Activated T-helper 9 cell treated with anti-CD3 and anti-CD28 coated beads, Interleukin-2, amount 50 U/mL, for 16 hours (primary cell): ENCODE results near the gene SLC16A1.
"Not testable (repeated sequence)": the region's sequence is repeated elsewhere in the genome, so short reads cannot be mapped to it uniquely, and the experiment has no call there.

Source experiments
- DNase-seq: peaks from one replicate; pipeline ENCODE4 v3.0.0-alpha.2; 2020; ENCODE audit warnings: low read depth

The SLC16A1 gene

DNA sequence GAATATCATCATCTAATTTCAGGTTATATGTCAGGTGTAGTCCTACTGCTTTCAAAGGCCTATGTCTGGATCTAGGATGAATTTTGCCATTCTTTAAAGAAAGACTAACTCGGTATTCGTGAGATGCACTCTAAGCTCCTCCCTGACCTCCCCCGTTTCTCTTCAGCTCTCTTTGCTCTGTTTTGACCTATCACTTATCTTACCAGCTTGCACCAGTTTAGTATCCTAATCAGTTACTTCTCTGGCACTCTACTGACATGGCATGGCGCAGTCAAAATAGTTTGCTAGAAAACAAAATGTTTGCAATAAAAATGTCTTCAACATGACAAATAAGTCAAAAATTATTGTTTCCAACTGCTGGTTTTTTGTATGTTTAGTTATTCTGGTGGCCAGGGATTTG lies 8.4 kb upstream of the SLC16A1 start:
- DNase-seq, result no peak

DNA sequence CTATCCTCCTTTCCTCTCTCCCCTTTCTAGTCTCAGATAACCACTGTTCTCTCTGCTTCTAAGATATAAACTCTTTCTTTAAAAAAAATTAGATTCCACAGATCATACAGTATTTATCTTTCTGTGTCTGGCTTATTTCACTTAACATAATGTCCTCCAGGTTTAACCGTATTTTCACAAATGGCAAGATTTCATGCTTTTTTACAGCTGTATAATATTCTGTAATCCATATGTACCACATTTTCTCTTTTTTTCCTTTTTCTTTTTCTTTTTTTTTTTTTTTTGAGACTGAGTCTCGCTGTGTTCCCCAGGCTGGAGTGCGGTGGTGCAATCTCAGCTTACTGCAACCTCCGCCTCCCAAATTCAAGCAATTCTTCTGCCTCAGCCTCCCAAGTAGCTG lies 5.1 kb upstream of the SLC16A1 start:
- DNase-seq, result no peak

GRCh38 chr1:112960384-112960783 lies 4.4 kb upstream of the SLC16A1 start:
- no peak for DNase-seq

GRCh38 chr1:112958236-112958635 lies 2.2 kb upstream of the SLC16A1 start:
- not testable (repeated sequence) for DNase-seq

- DNase-seq, result peak; percentile 7
Measured at GRCh38 chr1:112957133-112957812, 1.3 kb upstream of the SLC16A1 start.

DNA sequence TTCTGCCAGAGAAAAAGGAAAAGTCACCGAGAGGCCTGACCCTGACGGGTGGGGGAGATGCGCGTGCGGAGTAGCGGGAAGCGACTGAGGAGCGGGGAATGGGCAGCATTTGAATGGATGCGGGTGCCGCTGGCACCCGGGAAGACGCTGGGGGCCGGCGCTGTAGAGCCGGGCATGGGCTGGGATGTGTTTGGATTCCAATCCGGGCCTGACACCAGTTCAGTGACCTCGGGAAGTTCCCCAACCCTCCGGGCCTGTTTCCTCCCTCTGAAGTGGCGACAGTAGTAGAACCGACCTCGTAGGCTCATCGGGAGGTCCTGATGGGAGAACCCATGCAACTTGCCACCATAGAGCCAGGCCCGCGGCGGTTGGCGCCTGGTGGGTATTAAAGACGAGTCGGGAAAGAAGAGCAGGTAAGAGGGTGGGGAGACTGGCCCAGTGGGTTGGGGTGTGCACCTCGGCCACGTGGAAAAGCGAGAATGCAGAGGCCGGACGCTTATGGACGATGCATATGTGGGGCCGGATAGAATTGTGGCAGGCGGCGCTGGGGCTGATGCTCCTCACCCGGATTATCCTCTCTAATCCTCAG lies 642 bp upstream of the SLC16A1 start:
- no peak for DNase-seq

- peak; percentile 33 for DNase-seq
Measured at GRCh38 chr1:112954945-112955772, 837 bp downstream of the SLC16A1 start.

GRCh38 chr1:112954017-112954650 lies 1.9 kb downstream of the SLC16A1 start:
- no peak for DNase-seq

GRCh38 chr1:112950426-112950825 lies 5.6 kb downstream of the SLC16A1 start:
- DNase-seq, result no peak

DNA sequence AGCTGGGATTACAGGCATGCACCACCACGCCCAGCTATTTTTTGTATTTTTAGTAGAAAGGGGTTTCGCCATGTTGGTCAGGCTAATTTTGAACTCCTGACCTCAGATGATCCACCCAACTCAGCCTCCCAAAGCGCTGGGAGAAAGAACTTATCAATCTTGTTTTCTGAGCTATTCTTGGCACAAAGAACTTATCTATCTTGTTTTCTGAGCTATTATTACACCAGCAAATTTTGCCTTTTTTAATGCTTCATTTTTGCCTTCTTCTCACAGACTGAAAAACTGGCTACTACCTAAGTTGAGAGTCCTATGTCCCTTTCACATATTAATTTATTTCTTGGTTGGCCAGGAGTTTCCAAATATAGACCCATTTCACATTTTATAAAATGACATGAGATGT lies 9.3 kb downstream of the SLC16A1 start:
- DNase-seq, result no peak

DNA sequence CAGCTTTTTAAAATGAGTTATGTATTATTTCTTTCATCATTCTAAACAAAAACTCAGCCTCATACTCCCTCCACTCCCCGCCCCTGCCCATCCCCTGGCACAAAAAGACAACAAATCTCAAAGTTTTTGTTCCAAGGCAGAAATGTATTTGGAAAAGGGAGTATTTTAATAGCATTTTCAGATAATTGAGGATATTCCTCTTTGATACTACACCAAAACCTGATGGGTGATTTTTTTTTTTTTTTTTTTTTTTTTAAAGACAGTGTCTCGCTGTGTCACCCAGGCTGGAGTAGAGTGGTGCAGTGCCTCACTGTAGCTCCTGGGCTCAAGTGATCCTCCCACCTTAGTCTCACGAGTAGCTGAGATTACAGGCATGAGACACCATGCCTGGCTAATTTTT lies 16.2 kb downstream of the SLC16A1 start:
- DNase-seq, result no peak

DNA sequence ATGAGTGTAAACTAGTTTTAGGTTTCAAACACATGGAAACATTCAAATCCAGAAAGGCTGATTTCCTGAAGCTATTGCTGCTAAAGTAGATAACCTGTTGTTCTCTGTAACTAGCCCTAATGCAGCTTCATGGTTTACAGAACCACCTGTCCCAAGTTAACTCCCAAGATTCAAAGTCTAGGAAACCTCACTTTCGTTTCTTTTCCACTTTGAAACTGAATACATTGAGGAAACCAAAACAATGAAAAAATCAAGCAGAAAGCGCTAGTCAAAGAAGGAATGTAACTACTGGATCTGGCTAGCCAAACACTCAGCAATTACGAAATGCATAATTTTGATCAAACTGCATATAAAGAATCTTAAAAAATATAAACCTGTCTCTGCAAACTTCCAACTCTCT lies 17.8 kb downstream of the SLC16A1 start:
- no peak for DNase-seq

- DNase-seq, result no peak
Measured at GRCh38 chr1:112937495-112937894, 18.5 kb downstream of the SLC16A1 start.

DNA sequence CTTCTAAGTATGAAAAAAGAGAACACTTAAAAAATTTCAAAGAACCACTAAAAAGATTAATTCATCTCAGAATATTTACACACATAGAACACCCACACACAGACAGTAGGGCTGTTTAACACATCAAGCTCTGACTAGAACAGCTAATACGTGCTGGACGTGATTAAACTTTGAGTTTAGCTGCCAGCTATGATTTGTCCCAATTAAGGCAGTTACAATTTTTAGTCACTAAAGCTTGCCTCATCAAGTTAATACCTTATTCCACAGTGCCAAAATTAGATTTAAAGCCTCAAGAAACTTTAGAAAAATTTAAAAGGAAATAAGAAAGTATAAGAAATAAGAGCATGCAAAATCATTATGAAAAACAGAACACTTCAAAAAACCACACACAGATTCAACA lies 18.9 kb downstream of the SLC16A1 start:
- DNase-seq, result no peak

GRCh38 chr1:112935461-112936111 lies 20.4 kb downstream of the SLC16A1 start:
- DNase-seq, result no peak

DNA sequence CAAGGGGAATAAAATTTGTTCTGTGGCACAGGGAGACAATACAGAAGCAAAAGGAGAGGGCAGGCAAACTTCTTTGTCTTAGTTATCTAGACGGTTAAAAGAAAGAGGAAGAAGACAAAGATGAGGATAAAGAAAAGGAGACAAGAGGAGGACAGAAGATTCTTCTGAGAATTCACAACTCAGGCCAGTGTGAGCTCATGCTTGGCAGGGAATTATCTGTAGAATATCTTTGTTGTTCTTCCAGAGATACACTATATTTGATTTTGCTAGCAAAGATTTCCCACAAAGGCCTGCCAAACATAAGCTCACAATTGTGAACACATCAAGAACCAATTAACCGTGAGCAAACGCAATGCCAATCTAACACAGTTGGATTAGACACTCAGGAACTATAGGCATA lies 21.4 kb downstream of the SLC16A1 start:
- no peak for DNase-seq

GRCh38 chr1:112933820-112934571 lies 22.0 kb downstream of the SLC16A1 start:
- no peak for DNase-seq

DNA sequence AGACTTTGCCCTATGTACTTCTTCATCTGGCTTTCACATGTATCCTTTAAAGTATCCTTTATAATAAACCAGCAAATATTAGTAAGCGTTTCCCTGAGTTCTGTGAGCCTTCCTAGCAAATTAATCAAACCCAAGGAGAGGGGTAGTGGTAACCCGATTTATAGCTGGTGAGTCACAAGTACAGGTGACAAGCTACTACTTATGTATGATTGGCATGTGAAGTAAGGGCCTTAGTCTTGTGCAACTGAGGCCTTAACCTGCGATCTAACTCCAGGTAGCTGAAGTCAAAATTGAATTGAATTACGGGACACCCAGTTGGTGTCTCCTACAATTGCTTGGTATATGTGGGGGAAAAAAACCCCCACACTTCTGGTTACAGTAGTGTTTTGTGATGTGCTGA lies 26.0 kb downstream of the SLC16A1 start:
- DNase-seq, result no peak

GRCh38 chr1:112927462-112927990 lies 28.5 kb downstream of the SLC16A1 start:
- DNase-seq, result no peak

DNA sequence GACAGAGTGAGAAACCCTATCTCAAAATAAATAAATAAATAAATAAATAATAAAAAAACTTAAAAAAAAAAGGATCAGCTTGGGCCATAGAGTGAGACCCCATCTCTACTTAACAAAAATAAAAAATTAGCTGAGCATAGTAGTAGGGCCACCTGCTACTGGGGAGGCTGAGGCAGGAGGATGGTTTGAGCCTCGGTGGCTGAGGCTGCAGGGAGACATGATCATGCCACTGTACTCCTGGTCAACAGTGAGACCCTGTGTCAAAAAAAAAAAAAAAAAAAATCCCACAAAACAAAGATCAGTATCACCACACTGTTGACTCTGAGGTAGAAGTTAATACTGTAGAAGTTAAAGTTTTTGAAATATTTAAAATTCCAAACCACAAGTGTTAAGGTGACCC lies 29.1 kb downstream of the SLC16A1 start:
- DNase-seq, result no peak

DNA sequence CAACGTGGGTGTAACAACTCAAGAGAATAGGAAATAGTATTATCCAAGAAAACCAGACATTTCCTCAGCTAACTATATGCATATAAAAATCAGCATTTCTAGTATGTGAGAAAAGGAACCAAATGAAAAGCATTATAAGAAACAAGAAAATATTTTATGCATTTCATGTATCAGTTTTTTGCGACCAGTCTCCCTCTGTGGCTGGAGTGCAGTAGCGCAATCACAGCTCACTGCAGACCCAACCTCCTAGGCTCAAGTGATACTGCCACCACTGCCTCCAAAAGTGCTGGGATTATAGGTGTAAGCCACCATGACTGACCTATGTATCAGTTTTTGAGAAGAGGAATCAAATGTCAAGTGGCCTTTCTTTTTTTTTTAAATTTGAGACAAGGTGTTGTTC lies 31.0 kb downstream of the SLC16A1 start:
- DNase-seq, result no peak
